DOHH2 (cell line): ENCODE measurements around the gene NAB2.

Experiments used
- CTCF ChIP-seq: fragments of 200-600 bp; sonication (generic); IDR thresholded peaks from one replicate; pipeline ENCODE4 v1.5.1; 2014; ENCODE audit warnings: antibody characterized with exemption, mild to moderate bottlenecking, low read depth, low read length; ENCODE audit not compliant: poor library complexity, severe bottlenecking
- EZH2phosphoT487 ChIP-seq: fragments of 200-600 bp; sonication (generic); IDR thresholded peaks from 2 replicates; pipeline ENCODE4 v1.6.1; 2017; ENCODE audit warnings: borderline replicate concordance, mild to moderate bottlenecking, antibody characterized with exemption, low read length, moderate library complexity, mixed read lengths

GRCh38 chr12:57106021-57106708, 17.3 kb downstream of the NAB2 start:
- TF ChIP-seq CTCF: no peak
- TF ChIP-seq EZH2phosphoT487: no peak
